IMR-90 (cell line): ENCODE data around the gene DYNC1LI2. TPM values are rescaled to one million over a fixed set of nuclear protein-coding genes. Genes with fewer than 3 reads are reported as not detected.

Experiments
- ATAC-seq: fragments of 200-7000 bp; cut with Tn5 transposase; 2 replicates; pipeline ENCODE4 v1.9.1; 2020; ENCODE audit warnings: low read depth, mild to moderate bottlenecking, moderate library complexity
- BruUV-seq: library from RNA; stranded (reverse); fragments of 400-500 nt; replicated peaks from 2 replicates; lab custom pipeline; 2021; lab: Mats Ljungman, UMichigan
- CTCF ChIA-PET: fragments of 300-600 bp; formaldehyde crosslinking; extraction: SDS; loops from one replicate; lab custom pipeline; 2021; ENCODE audit warnings: antibody characterized with exemption; lab: Yijun Ruan, JAX
- POLR2A ChIA-PET: fragments of 300-600 bp; sonication (Branson Sonifier 250); formaldehyde crosslinking; loops from one replicate; lab custom pipeline; 2022; ENCODE audit warnings: antibody characterized with exemption; ENCODE audit not compliant: unreplicated experiment; lab: Charles Lee
- DNase-seq: peaks from one replicate; pipeline ENCODE4 v3.0.0; 2013
- H2AFZ ChIP-seq: replicated peaks from 2 replicates; pipeline ENCODE3; 2013; ENCODE audit warnings: low read length, mild to moderate bottlenecking; ENCODE audit not compliant: poor library complexity
- H2AK5ac ChIP-seq: 2 replicates; pipeline ENCODE4 v1.6.1; 2013; ENCODE audit warnings: low read depth, low read length, inconsistent platforms
- H2AK9ac ChIP-seq: replicated peaks from 2 replicates; pipeline ENCODE3; 2013; ENCODE audit warnings: mild to moderate bottlenecking, low read depth, low read length, moderate library complexity; ENCODE audit not compliant: poor library complexity
- H2BK120ac ChIP-seq: 2 replicates; pipeline ENCODE4 v1.6.1; 2013; ENCODE audit warnings: low read depth, low read length, inconsistent platforms
- H2BK15ac ChIP-seq: 3 replicates; pipeline ENCODE4 v1.6.1; 2013; ENCODE audit warnings: low read depth, low read length, inconsistent platforms
- H2BK20ac ChIP-seq: 2 replicates; pipeline ENCODE4 v1.6.1; 2013; ENCODE audit warnings: low read depth, mild to moderate bottlenecking, inconsistent platforms, low read length, moderate library complexity
- H2BK5ac ChIP-seq: 2 replicates; pipeline ENCODE4 v1.6.1; 2013; ENCODE audit warnings: mild to moderate bottlenecking, low read depth, low read length, inconsistent platforms; ENCODE audit not compliant: poor library complexity, severe bottlenecking
- H3K14ac ChIP-seq: replicated peaks from 2 replicates; pipeline ENCODE4 v1.6.1; 2013; ENCODE audit warnings: low read depth, low read length, inconsistent platforms
- H3K18ac ChIP-seq: 2 replicates; pipeline ENCODE4 v1.6.1; 2013; ENCODE audit warnings: low read depth, low read length, control low read depth
- H3K23ac ChIP-seq: 2 replicates; pipeline ENCODE4 v1.6.1; 2013; ENCODE audit warnings: low read depth, low read length, inconsistent platforms
- H3K27ac ChIP-seq: 2 replicates; pipeline ENCODE4 v1.5.1; 2013; ENCODE audit warnings: mild to moderate bottlenecking, control low read depth, low read length; ENCODE audit not compliant: insufficient read depth
- H3K27me3 ChIP-seq: 2 replicates; pipeline ENCODE4 v1.6.1; 2013; ENCODE audit warnings: low read length; ENCODE audit not compliant: control insufficient read depth, insufficient read depth
- H3K36me3 ChIP-seq: 2 replicates; pipeline ENCODE4 v1.6.1; 2013; ENCODE audit warnings: low read length, mixed read lengths; ENCODE audit not compliant: control insufficient read depth, insufficient read depth
- H3K4ac ChIP-seq: 2 replicates; pipeline ENCODE4 v1.6.1; 2013; ENCODE audit warnings: low read depth, low read length, inconsistent platforms
- H3K4me1 ChIP-seq: 2 replicates; pipeline ENCODE4 v1.6.1; 2013; ENCODE audit warnings: low read length, mixed read lengths; ENCODE audit not compliant: control insufficient read depth, insufficient read depth
- H3K4me2 ChIP-seq: 2 replicates; pipeline ENCODE4 v1.6.1; 2013; ENCODE audit warnings: low read depth, mild to moderate bottlenecking, control low read depth, low read length, moderate library complexity
- H3K4me3 ChIP-seq: 2 replicates; pipeline ENCODE4 v1.5.1; 2013; ENCODE audit warnings: low read depth, mild to moderate bottlenecking, control low read depth, low read length, moderate library complexity; ENCODE audit not compliant: insufficient read depth
- H3K56ac ChIP-seq: 2 replicates; pipeline ENCODE4 v1.6.1; 2013; ENCODE audit warnings: low read length, inconsistent platforms; ENCODE audit not compliant: insufficient read depth; ENCODE audit errors: extremely low read depth
- H3K79me1 ChIP-seq, 2 experiments: 2 replicates each; pipeline ENCODE4 v1.6.1; 2013; ENCODE audit warnings: low read length in 2 of 2, inconsistent platforms in 1 of 2, low read depth in 1 of 2
- H3K9ac ChIP-seq: 2 replicates; pipeline ENCODE4 v1.6.1; 2013; ENCODE audit warnings: low read depth, low read length, control low read depth
- H3K9me1 ChIP-seq: 2 replicates; pipeline ENCODE4 v1.6.1; 2013; ENCODE audit warnings: low read length, inconsistent platforms; ENCODE audit not compliant: insufficient read depth
- H3K9me3 ChIP-seq: 2 replicates; pipeline ENCODE4 v1.6.1; 2013; ENCODE audit warnings: low read length; ENCODE audit not compliant: control insufficient read depth, insufficient read depth
- H4K20me1 ChIP-seq: 2 replicates; pipeline ENCODE4 v1.6.1; 2013; ENCODE audit warnings: low read length, inconsistent platforms; ENCODE audit not compliant: insufficient read depth
- H4K5ac ChIP-seq: 2 replicates; pipeline ENCODE4 v1.6.1; 2013; ENCODE audit warnings: mild to moderate bottlenecking, low read depth, low read length, control low read depth
- H4K8ac ChIP-seq, 2 experiments: 2 replicates each; pipeline ENCODE4 v1.6.1; 2013; ENCODE audit warnings: low read depth in 2 of 2, low read length in 2 of 2, control low read depth in 1 of 2, inconsistent platforms in 1 of 2
- H4K91ac ChIP-seq: 2 replicates; pipeline ENCODE4 v1.6.1; 2013; ENCODE audit warnings: low read depth, low read length, inconsistent platforms; ENCODE audit not compliant: insufficient read depth
- MXI1 ChIP-seq: IDR thresholded peaks from 2 replicates; pipeline ENCODE4 v1.6.1; 2012; ENCODE audit warnings: low read depth, mild to moderate bottlenecking, low read length, moderate library complexity, borderline replicate concordance
- SMC3 ChIP-seq: fragments of 150-350 bp; IDR thresholded peaks from 2 replicates; pipeline ENCODE4 v1.6.1; 2016; ENCODE audit warnings: low read depth, mild to moderate bottlenecking, antibody characterized with exemption, low read length, moderate library complexity
- dilution Hi-C: fragments of 300-500 bp; cut with HindIII; formaldehyde crosslinking; loops from one replicate; pipeline ENCODE4 v1.14.3; 2018; ENCODE audit warnings: low sequenced_read_pairs; ENCODE audit not compliant: unreplicated experiment
- in situ Hi-C: fragments of 300-500 bp; cut with MboI; formaldehyde crosslinking; loops from 3 replicates; pipeline ENCODE4 v1.14.3; 2019; ENCODE audit warnings: low sequenced_read_pairs, inconsistent platforms, mixed read lengths
- intact Hi-C: fragments of 100-400 bp; cut with micrococcal nuclease; formaldehyde crosslinking; loops from 2 replicates; pipeline ENCODE4 v1.10.0; 2022
- polyA plus RNA-seq, 3 experiments: library from polyadenylated mRNA; depleted of rRNA; stranded (reverse); fragments of >200 nt; gene quantifications; 2 replicates each; pipeline ENCODE4 v1.2.3, GENCODE V29; 2012; ENCODE audit warnings: low replicate concordance in 1 of 3
- total RNA-seq: library from RNA; depleted of rRNA; stranded (reverse); fragments of >200 nt; gene quantifications from 2 replicates; pipeline ENCODE4 v1.2.3, GENCODE V29; 2012
- TF ChIP-seq, protein P1 (sequence below): fragments of 150-350 bp; IDR thresholded peaks from 2 replicates; pipeline ENCODE4 v1.6.1; 2017; ENCODE audit warnings: mild to moderate bottlenecking, antibody characterized with exemption, low read length, low read depth

The DYNC1LI2 gene
- total and polyA plus RNA-seq, 2 of the 4 experiments (the other 2 are of a cell fraction) = 65.3 to 88.4 TPM

DNA sequence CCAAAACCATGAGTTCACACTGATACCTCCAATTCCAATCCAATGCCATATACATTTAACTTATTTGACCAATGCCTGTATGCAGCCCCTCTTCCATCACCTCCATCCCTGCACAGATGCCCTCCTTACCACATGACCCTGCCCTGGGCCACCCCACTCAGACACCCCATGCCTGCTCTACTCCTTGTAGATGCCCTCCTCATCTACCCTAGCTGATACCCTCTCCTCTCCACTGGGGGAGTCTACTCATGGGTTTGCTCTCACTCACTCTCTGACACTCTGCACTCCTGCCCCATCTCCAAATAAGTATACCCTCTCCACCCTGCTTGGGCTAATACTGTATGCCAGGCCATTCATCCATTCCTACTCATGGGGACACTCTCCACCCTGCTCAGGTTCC is 38.9 kb downstream of the DYNC1LI2 start:
- Histone ChIP-seq H3K27me3 (no peaks in the 10 kb centered on the region), H2AFZ (no peak overlapping the region), H2BK120ac (no peak overlapping the region), H3K9ac (no peak overlapping the region), H3K9me1 (peaks cover 6% of the 10 kb centered on the region), H4K91ac (no peak overlapping the region), H3K36me3 (no peaks in the 10 kb centered on the region), H3K56ac (no peak overlapping the region), H4K20me1 (peaks cover 3% of the 10 kb centered on the region; the same call in 1 of the 2 replicates), H3K14ac (no peak overlapping the region), H4K8ac (no peak overlapping the region), H2BK5ac (no peak overlapping the region), H3K4me2 (no peak overlapping the region), H3K27ac (no peak overlapping the region), H3K4me1 (0 out of 2 replicates have a peak, but pooled peaks cover 2% of the 10 kb centered on the region), H3K4me3 (no peak overlapping the region), H3K18ac (no peak overlapping the region), H3K79me1 (peaks cover 0 to 2% of the 10 kb centered on the region in 2 experiments; a peak in 1 of 4 replicates), H2BK20ac (no peak overlapping the region), H2BK15ac (no peak overlapping the region), H3K9me3 (peaks cover 5% of the 10 kb centered on the region), H2AK5ac (no peak overlapping the region), H3K4ac (no peak overlapping the region), H2AK9ac (no peak overlapping the region), H3K23ac (no peak overlapping the region), H4K5ac (no peak overlapping the region)
- ChIA-PET POLR2A (interaction anchor here (0.8 kb wide), 1 partner anchor 207 kb away, joined by 5 read pairs; no protein-coding TSS in a partner anchor), CTCF (interaction anchor here (0.6 kb wide), 1 partner anchor 206 kb away, joined by 3 read pairs; no protein-coding TSS in a partner anchor)
- in situ Hi-C loops = no loop called here
- no peak for TF ChIP-seq SMC3
- TF ChIP-seq, protein P1, sequence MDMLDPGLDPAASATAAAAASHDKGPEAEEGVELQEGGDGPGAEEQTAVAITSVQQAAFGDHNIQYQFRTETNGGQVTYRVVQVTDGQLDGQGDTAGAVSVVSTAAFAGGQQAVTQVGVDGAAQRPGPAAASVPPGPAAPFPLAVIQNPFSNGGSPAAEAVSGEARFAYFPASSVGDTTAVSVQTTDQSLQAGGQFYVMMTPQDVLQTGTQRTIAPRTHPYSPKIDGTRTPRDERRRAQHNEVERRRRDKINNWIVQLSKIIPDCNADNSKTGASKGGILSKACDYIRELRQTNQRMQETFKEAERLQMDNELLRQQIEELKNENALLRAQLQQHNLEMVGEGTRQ = no peak
- TF ChIP-seq MXI1 = no peak
- ATAC-seq (no peak), DNase-seq (no peak)
- intact Hi-C loops = no loop called here
- no TSS peak for BruUV-seq
- dilution Hi-C loops = no loop called here
